HG03103 (cell line): Measurements from ENCODE around the gene CHGA.

Source experiments
- ATAC-seq: cut with Tn5 transposase; IDR thresholded peaks from one replicate; pipeline ENCODE4 v1.9.1; 2021; ENCODE audit warnings: low read depth; ENCODE audit not compliant: unreplicated experiment

The CHGA gene, protein sequence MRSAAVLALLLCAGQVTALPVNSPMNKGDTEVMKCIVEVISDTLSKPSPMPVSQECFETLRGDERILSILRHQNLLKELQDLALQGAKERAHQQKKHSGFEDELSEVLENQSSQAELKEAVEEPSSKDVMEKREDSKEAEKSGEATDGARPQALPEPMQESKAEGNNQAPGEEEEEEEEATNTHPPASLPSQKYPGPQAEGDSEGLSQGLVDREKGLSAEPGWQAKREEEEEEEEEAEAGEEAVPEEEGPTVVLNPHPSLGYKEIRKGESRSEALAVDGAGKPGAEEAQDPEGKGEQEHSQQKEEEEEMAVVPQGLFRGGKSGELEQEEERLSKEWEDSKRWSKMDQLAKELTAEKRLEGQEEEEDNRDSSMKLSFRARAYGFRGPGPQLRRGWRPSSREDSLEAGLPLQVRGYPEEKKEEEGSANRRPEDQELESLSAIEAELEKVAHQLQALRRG

DNA sequence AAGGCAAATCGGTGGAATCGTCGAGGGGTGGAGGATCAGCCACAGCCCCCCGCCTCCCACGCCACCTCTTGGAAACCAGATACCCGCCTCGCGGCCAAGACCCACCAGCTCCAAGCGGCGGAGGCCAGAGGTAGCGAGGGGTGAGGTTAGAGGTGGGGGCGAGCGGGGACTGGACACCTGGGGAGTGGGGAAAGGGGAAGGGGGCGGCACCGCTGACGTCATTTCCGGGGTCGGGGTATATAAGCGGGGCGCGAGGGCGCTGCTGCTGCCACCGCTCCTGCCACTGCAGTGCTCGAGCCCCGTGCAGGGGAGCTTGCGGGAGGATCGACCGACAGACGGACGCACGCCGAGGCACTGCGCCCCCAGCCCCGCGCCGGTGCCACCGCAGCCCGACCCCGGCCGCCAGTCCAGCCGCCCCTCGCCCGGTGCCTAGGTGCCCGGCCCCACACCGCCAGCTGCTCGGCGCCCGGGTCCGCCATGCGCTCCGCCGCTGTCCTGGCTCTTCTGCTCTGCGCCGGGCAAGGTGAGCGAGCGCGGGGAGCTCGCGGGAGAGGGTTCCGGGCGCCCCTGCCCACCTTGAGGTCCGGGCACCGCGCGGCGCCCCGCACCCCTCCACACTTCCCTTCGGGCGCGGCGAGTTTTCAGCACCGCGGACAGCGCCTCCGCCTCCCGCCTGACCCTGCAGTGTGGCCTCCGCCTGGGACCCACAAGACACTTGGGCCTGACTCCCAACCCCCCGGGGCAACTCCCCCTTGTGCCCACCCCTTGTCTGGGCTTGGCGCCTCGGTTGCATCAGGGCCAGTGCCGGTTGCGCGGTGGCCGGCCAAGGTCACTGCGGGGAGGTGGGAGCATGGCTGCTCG, at the start of gene CHGA:
Gene CHGA, plus strand, starts transcription at position 268 of the 861 bp plus-strand sequence. Its CDS starts 210 bp downstream, at position 478.
- ATAC-seq: no peak

DNA sequence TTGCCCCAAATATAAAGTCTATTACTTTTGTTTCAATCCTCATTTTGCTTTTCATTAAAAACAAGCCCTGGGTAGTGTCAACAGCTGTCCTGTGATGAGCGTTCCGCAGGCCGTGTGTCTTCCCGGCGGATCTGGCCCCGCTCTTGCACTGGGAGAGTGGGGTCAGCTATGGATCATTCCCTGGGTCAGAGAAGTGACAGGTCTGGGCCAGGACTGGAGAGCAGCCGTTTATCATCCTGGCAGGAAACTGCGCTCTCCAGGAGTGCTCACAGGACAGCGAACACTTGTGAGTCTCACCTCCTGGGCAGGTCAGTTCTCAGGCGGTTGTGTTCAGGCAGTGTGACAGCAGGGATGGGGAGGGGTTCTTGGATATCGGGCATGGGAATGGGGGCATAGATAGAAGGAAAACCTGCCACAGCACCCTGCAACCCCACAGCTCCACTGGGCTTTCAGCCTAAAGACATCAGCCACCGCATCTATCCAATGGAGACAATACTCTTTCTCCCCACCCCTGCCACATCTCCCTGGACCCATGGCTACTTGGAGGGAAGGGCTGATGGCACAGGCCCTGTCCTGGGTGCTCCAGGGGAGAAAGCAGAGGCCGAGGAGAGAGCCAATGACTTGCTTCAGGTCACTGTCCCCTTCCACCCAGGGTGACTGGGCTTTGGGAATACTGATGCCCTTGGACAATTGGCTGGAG, 47.8 kb upstream of the CHGA start:
- ATAC-seq: no peak

DNA sequence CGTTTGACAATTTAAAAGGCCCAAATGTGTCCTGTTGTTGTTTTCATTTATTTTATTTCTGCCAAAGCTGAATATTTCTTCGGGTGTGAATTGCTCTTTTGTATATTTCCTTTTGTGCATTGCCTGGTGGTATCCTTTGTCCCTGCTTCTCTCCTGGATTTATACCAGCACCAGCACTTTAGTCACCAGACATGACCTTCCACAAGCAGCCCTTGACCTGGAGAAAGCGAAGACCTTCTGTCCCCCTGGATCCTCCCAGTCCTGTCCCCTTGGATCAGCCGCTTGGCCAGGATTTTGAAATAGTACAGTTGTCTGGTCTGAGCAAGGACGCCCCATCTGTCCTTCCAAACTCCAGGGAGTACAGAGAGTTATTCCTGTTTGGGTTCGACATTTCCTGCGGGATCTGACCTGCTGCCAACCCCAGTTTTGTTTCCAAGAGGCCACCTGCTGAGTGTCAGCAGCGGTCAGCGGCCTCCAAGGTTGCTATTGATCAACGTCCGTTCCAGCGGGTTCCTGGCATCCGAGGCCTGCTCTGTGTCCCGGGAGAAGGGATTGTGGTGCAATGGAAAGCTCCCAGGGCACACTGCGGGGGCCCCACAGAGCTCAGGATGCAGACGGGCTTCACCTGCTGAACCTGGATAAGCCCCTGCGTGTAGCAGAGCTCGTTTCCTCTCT, 45.1 kb upstream of the CHGA start:
- no peak for ATAC-seq

DNA sequence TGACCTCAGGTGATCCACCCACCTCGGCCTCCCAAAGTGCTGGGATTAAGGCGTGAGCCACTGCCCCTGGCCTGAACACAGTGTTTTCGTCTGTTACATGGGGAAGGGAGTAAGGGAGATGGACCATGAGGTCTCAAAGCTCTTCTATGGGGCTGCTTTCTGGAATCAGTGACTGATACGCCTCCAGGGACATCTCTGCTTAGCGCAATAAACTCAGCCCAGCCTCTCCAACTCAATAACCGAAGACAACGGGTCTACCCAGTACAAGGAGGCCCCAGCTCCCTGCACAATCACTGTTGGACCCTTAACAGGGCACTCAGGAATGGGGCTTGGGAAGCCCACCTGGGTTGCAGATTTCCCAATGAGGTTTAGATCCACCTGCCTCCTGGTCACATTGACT, 42.6 kb upstream of the CHGA start:
- ATAC-seq: no peak

DNA sequence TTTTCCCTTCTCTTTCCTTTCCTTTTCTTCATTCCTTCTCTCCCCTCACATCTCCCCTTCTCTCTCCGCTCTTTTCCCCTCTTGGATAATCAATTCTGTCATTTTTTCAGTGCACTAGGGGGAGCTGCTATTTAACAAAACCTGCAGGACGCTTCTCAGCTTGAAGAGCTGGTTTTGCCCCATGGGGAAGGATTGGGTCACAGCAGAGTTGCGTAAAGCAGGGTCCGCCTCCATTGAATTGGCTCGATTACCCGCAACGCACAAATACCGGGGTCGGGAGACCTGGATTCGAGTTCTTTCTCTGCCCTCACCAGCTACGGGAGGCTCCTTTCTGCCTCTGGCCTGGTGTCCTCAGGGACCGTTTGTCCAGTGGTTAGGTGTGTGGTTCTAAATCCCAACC, 42.1 kb upstream of the CHGA start:
- ATAC-seq: no peak

DNA sequence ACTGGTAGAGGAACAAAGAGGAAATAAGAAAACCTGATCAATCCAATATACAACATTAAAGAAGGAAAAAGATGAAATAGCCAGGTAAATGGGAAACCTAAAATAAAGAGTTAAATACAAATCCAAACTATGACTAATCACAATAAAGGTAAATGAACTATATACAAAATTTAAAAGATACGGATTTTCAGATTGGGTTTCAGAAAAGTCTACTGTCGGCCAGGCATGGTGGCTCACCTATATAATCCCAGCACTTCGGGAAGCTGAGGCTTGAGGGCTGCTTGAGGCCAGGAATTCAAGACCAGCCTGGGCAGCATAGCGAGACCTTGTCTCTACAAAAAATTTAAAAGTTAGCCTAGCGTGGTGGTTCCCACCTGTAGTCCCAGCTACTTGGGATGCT, 39.9 kb upstream of the CHGA start:
- ATAC-seq: no peak

DNA sequence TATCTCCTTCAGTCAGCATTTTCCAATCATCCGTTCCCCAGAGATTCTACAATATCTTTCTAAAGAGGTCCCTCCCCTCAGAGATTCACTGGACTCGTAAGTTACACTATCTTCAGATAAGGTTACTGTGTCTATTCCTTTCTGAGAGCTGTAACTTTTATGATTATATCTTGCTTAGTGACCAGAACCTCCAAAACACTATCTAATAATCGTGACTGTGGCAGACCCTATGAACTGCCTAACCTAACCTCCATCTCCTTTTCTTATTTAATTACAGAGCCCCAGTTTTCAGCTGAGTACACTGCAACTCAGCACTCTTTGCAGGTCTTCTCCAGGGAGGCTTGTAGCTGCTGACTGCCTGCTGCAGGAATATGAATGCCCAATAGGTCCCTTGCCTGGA, 38.5 kb upstream of the CHGA start:
- ATAC-seq: no peak

DNA sequence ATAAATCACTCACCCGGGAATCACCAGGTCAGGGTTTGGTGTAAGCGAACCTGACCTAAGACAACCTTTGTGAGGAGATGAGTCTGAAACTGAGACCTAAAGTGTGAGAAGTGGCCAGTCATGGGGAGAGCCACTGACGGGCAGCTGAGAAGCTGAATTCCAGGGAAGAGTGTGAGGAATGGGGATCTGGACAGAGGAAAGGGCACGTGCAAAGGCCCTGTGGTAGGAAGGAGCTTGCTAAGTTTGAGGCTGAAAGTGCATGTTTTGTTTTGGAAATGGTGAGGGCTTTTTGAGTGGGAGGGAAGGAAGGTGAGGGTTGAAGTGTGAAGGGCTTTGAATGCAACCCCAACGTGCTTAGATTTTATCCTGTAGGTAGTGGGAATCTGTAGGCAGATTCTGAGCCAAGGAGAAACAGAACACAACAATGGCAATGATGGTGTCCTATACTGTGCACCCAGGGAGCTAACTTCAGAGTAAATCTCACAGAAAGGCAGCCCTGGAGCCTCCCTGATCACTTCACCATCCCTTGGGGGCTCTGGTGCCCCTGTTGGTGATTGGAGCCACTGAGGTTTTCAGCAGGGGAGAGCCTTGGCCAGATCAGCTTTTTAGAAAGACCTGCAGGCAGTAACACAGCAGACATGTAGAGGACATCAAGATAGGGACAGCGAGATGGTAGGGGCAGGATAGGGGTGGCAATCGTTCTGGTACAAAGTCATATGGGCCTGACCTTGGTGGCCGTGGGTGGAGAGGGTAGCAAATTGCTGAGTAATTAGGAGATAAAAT, 37.5 kb upstream of the CHGA start:
- ATAC-seq: no peak

DNA sequence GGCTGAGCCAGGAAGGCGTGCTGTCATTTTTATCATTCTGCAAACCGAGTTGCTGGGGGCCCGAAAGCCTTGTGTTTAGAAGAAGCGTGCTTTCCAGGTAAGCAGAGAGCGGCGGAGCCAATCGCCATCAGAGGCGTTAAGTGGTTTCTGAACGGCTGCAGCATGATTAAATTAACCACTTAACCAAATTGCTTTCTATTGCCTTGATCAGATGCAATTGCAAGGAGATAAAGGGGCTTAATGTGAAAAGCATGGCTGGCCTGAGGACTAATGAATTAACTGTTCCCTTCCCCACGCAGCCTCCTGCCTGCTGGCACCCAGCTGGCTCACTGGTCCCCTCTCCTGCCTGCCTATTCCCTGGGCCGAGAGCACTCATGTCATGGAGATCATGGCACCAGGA, 36.6 kb upstream of the CHGA start:
- no peak for ATAC-seq

DNA sequence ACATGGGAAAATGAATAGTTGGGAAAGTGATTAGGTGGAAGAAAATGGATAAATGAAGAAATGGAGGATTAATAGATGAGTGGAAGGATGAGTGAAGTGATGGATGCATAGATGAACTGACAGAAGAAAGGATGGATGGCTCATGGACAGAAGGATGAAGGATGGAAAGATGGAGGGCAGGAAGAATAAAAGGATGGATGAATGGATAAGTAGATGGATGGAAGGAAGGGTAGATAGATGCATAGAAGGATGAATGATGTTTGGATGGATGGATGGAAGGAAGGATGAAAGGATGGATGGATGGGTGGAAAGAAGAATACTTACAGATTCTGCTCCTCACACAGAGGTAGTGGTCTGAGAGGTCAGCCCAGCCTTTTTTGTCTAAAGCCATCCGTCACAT, 35.8 kb upstream of the CHGA start:
- ATAC-seq: no peak

DNA sequence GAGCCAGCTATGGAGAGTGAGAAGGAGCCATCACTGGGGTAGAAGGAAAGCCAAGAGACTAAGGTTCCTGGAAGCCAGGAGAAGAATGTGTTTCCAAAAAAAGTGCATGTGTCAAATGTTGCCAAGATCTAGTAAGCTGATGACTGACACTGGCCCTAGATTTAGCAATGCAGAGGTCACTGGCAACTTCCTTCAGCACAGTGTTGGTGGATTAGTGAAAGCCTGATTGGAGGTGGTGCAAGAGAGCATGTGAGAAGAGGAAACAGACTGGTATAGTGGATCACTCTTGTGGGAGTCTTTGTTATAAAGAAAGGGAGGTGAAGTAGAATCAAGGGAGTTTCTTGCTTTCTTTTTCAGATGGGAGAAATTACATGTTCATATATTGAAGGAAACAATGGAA, 34.1 kb upstream of the CHGA start:
- no peak for ATAC-seq

DNA sequence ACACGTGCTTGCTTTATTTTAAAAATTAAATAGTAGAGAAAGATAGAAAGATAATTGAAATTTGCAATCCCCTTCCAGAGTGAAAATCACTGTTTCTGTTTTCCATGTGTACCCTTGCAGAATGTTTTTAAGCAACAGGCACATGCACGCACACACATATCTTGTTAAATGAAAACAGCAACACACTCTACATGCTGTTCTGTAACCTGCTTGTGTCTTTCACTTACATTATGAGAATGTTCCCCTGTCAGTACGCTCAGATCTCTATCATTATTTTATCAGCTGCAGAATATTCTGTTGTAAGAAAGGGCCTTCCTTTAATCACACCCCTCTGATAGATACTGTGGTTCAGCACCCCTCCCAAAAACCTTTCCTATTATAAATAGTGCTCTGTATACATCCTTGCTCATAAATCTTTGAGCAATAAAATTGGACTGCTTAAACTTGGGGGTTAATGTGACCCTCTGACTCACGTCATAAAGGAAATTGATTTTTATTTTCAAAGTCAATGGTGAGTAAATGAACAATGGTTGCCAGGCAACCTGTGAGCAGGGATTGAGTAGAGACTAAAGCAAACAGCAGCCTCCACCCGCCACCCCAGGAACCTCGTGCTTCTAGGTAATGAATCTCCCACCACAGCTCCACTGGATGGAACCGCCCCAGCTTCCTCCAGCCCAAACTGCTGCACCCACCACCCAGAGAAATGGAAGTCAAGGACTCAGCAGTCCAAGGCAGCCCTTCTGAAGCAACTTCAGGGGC, 31.9 kb upstream of the CHGA start:
- ATAC-seq: no peak

DNA sequence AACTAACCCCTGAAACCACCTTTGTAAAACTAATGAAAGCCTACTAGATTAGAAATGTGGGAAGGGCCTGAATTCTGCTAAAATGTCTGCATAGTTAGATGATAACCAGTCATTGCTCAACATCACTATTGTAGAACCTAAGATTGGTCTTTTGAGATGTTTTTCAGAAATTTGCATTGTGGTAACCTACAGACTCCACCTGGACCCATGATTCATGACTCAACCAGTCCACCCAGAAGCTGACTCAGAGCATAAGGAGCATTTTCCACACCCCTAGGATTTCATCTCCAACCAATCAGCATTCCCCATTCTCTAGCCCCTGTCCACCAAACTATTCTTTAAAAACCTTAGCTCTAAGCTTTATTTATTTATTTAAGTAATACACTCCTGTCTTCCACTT, 30.4 kb upstream of the CHGA start:
- no peak for ATAC-seq

DNA sequence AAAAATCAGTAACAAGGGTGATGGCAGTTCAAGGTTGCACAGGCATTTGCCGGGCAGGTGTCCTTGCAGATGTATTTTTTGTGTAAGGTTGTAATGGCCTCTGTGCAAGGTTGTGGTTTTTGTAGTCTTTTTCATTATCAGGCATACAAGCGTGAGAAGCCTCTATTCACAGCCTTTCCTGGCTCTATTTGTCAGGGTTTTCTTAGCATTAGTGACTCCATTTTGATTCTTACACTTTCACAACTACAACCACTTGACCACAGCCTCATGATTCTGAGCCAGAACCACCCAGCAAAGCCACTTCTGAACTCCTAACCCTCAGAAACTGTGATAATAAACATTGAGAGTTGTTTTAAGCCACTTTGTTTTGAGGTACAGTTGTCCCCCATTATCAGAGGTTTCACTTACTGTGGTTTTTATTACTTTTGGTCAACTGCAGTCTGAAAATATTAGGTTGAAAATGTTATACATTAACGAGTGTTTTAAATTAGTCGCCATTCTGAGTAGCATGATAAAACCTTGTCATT, 27.5 kb upstream of the CHGA start:
- no peak for ATAC-seq

DNA sequence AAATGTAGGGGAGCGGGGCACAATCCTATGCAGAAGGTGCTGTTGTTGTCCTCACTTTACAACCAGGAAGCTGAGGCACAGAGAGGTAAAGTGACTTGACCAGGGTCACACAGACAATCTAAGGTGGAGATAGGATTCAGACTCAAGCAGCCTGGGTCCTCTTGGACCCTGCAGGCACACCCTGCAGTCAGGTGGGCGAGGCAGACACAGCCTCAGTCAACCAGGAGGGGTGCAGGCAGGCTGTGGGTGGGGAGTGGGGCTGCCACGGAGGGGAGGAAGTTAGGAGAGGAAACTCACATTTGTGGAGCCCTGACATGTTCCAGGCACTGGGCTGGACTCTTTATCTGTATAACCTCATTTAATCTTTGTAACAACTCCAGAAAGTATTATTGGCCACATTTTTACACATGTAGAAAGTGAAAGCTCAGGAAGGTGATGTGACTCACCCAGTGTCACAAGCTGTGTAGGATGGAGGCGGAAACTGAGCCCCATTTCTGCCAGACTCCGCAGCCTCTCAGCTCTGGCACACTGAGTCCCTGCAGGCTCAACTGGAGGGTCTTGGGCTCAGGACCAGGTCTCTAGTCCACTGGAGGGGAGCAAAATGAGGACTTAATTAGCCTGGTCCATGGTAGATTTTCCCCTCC, 24.9 kb upstream of the CHGA start:
- no peak for ATAC-seq

DNA sequence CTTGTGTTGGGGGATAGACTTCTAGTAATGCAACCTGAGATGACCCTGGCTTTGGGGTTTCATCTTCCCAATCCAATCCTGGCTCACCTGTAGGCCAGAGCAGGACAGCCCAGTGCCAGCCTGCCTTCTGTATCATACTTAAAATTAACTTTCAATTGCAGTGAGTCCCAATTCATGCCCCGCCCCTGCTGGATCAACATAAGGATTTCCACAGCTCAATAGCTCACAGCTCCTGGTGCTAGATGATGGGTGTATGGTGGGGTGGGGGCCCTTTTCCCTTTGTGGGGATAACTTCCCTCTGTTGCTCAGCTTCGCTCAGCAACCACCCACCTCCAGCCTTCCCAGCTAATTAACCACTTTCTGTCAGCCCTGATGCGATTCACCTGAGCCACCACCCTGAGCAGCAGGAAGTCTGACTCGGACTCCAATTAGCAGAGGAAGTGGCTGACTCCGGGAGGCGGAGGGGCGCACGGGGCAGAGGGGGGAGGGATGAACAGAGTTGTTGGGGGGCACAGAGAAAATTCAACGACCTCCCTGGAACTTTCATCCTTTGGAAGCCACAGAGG, 24.3 kb upstream of the CHGA start:
- no peak for ATAC-seq

DNA sequence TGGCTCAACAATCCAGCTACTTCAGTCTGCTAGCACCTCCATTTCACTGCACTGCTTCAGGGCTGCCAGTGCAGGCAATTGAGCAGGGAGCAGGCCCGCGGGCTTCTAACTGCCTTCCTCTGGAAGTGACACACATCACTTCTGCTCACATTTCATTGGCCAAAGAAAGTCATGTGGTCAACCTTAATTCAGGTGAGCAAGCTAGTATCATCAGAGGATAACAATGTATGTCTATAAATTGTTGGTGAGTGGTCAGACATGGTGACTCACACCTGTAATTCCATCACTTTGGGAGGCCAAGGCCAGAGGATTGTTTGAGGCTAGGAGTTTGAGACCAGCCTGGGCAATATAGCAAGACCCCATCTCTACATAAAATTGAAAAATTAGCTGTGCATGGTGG, 22.3 kb upstream of the CHGA start:
- no peak for ATAC-seq

DNA sequence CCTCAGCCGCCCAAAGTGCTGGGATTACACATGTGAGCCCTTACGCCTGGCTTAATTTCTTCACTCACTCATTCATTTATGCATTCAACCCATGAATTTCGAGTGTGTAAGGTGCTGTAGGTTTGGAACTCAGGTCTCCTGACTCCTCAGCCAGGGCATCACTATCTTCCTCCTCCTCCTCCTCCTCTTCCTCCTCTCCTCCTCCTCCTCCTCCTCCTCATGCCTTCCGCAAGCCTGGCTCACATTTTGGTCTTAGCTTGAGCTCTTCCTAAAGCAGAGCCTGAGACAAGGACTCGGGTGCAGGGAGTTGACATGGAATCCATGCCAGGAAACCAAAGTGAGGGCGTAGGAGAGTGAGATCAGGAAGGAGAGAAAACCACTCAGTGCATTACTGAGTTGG, 20.8 kb upstream of the CHGA start:
- no peak for ATAC-seq
